GM03348 (cell line): ENCODE data around the gene ZNF18.

ENCODE experiments used
- DNase-seq: peaks from one replicate; pipeline ENCODE4 v3.0.0; 2012; ENCODE audit warnings: low spot score

ZNF18 gene, protein sequence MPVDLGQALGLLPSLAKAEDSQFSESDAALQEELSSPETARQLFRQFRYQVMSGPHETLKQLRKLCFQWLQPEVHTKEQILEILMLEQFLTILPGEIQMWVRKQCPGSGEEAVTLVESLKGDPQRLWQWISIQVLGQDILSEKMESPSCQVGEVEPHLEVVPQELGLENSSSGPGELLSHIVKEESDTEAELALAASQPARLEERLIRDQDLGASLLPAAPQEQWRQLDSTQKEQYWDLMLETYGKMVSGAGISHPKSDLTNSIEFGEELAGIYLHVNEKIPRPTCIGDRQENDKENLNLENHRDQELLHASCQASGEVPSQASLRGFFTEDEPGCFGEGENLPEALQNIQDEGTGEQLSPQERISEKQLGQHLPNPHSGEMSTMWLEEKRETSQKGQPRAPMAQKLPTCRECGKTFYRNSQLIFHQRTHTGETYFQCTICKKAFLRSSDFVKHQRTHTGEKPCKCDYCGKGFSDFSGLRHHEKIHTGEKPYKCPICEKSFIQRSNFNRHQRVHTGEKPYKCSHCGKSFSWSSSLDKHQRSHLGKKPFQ

DNA sequence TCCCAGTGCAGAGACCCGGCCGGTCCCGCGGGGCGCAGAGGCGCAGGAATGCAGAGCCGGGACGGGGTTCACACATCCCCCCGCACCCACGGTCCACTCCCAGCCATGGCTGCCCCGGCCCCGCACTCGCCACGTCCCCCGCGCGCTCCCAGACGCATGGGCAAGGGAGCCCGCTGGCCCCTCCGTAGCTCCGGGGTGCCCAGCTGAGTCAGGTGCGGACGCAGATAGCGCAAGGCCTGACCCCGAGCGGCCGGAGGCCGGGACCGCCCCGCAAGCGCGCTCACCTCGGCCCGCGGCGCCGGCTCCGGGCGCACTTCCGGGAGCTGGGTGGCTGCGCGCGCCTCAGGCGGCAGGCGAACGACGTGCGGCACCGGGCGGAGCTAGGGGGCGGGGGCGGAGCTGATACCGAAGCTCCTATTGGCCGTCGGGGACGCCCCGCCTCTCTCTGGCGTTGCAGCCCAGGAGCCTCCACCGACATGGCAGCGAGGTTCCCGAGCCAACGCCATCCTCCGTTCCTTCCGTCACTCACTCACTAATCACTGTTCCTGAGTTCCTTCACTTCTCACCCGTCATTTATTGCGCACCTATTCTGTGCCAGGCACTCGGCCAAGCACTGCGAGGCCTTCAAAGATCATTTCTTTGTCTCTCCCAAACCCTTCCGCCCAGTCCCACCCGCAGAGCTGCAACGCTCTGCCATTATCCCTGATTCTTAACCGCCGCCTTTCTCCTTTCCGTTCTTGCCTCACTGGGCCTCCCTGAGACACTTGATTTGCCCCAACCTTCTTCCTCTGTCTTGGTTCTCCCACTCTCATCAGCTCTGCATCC lies at the start of gene ZNF18:
TSS of gene ZNF18 (minus strand) at position 329 of the 825 bp plus-strand sequence. CDS start 4,646 bp downstream, outside the sequence.
- peak; percentile 100 for DNase-seq

DNA sequence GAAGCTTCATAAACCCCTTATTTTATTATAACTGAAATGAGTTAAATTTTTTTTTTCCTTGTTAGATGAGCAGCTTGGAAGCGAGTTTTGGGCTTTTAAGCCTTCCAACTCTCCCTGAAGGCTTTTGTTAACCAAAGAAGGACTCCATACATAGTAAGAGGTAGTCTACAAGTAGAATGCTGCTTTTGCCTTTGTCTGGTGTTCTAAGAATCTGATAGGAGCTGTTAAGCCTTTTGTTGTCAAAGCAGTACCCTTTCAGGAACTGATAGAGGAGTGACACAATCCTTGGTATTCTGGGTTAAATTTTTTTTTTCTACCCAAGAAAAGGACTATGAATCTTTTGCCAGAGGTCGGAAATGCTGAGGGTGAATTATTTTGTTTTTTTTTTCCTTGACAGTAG lies 49.5 kb upstream of the ZNF18 start:
- DNase-seq = no peak

DNA sequence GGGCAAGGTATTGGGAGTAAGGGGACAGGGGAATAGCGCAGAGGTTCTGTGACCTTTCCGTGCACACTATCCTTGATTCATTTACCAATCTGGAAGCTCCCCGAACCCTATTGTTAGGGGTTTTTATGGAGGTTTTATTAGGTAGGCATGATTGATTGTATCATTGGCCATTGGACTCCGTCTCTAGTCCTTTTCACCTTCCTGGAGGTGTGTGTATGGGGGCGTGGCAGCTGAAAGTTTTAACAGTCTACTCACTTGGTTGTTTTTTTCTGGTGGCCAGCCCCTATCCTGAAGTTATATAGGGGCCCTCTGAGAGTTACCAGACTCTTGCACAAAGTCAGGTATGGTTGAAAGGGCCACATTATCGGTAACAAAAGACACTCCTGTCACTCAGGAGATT lies 46.4 kb upstream of the ZNF18 start:
- DNase-seq = no peak

DNA sequence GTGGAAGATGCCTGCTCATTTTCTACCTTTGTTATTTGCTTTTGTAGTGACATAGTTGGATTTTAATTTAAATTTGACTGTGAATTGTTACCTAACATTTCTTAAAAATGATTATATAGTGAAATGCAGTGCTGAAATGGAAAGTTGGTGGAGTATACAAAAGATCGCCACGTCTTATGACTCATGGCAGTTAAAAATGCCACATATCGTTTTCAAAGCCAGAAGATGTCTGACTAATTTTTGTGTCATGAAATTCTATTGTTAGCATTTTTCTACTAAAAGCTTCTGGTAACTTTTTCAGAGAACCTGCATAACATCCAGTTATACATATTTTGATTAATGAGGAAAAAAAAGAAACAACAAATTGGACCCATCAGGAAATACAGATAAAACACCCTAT lies 44.0 kb upstream of the ZNF18 start:
- peak; percentile 74 for DNase-seq

DNA sequence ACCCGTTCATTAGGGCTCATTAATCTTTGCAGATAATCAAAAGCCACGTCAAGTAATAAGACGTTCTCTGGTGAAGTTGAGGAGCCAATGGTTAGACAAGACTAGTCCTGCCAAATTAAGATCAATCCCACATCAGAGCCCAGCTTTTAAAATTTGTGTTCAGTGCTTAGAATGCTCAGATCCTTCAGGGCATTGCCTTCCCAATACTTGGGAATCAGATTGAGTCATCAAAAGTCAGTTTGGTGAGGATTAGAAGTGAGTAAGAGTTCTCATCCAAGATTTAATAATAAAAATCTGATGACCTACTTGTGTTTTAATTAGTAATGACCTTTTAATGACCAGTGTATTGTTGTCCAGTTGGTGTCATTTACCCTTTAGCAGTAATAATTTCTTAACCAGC lies 43.2 kb upstream of the ZNF18 start:
- DNase-seq = no peak

DNA sequence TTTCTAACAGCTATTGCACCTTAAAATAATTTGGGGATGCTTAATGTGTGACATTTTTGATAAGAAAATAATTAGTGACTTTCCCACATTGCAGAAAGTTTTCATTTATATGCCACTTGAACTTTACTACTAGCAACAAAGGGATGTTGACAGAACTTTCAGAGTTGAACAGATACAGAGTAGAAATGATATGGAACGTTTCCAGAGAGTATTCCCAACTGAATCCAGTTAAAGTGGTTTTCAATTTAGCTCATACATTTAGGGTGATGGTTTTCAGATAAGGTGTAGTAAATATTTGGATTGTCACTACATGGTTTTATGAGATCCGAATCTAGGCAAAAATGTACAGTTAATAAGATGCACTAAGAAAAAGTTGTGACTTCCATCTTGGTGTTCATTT lies 40.7 kb upstream of the ZNF18 start:
- DNase-seq = no peak

DNA sequence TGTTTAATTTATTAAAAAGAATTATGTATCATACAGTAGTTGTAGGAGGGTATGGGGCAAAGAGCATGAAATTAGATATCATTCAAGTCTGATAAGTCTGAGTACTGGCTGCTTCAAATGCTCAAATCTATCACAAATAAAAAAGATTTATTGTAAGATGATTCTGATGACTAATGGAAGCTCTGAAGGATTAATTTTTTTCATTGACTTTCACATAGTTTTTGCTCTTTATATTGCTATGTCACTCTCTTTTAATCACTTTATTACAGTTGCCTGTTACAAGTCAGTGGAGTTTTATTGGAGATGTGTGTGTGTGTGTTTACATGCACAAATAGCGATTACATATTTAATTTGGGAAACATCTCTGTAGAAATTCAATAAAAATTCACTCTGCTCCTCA lies 38.4 kb upstream of the ZNF18 start:
- no peak for DNase-seq

DNA sequence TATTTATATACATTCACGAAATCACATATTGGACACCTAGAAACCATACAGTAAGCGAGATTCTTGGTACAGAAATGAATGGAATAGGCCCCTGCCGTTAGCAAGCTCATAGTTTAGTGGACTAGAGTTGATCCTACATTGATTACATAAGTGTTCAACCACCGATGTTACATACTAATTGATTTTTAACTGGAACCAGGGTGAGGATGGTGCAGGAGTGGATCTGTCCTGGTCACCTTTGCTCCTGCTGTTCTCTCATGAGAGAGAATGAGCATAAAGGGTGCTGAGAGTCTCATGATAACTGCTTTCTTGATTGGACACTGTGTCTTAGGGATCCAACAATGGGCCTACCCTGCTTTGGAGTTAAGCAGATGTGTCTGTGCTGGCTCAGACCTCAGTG lies 37.3 kb upstream of the ZNF18 start:
- no peak for DNase-seq

DNA sequence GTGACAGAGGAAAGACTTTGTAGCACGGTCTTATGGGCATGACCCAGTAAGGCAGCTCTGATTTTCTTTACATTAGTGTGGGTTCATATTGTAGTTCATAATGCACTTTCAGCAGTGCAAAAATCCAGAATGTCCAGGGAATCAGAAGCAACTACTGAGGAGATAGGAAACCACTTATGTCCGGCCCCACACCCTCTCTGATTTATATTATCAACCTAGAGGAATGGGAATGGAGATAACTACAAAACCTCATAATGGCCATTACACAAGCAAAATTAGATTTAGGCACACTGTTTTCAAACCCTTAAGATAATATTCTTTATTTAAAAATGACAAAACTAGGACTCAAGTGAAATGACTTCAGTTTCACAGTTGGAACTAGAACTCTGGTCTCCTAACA lies 31.3 kb upstream of the ZNF18 start:
- no peak for DNase-seq

DNA sequence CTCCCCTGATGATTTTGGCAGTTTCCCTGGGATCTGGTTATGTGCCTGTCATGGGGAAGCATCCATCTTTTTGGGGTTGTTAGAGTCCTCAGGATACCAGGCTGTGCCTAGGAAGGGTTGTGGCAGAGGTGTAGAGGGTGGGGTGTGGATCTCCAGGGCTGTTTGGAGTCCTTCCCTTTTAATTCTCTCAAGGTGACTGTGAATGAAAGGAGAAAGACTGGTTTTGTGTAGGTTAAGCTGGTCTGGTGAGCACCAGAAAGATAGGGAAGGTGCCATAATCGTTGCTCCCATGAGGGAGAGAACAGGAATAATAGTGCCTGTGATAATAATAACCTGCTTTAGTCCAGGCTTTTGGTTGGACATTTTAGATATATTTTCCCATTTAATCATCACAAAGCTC lies 30.4 kb upstream of the ZNF18 start:
- DNase-seq = no peak

DNA sequence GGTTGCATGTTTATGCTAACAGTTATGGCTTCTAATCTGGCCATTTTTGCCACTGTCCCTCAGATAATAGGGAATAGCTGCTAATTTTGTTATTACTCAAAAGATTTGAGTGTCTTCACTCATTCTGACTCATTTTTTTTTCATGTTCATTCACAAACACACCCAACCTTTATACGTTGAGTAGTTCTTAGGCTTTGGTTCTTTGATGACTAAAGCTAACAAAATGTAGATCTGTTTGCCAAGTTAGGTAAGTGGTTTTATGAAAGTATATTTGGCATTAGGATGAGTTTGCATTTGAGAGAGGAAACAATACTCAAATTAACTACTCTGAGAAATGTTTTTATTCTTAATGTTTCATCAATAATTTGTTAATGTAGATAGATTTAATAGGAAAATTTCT lies 27.1 kb upstream of the ZNF18 start:
- DNase-seq = peak; percentile 14

DNA sequence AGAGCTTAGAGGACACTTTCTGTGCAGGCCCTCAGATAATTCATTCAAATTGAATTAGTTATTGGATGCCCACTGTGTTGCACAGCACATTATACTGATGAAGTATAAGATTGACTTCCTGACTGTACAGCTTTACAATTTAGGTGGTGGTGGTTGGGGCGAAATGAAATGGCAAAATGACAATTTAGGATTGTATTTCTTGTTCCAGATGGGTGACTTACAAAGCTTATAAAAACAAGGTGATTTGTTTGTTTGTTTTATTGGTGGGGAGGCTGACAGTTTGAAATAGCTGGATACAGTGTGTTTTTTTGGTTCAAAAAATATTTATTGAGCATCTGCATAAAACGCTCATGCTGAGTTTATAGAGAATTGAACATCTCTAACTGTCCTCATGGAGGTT lies 25.0 kb upstream of the ZNF18 start:
- no peak for DNase-seq

DNA sequence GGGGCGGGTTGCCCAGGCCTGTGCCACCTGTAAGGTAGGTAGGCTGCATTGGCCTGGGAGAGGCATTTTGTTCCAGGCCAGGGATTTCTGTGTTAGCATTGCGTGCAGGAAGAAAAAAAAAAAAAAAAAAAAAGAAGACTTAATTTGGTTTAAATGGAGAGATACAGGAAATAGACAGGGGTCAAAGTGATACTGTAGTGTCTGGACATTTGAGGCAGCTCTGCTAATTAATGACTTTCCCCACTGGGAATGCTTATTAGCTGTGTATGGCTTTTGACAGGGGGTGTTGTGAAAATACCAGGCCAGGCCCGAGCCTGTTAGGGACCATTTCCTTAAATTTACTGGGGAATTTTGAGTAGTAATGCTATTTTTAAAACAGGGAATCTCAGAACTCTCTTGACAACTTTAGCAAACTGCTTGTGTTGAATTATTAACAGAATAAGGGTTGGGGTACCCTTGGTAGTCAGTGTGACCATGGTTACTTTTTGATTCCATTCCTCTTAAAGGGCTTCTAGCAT lies 24.4 kb upstream of the ZNF18 start:
- peak; percentile 10 for DNase-seq

DNA sequence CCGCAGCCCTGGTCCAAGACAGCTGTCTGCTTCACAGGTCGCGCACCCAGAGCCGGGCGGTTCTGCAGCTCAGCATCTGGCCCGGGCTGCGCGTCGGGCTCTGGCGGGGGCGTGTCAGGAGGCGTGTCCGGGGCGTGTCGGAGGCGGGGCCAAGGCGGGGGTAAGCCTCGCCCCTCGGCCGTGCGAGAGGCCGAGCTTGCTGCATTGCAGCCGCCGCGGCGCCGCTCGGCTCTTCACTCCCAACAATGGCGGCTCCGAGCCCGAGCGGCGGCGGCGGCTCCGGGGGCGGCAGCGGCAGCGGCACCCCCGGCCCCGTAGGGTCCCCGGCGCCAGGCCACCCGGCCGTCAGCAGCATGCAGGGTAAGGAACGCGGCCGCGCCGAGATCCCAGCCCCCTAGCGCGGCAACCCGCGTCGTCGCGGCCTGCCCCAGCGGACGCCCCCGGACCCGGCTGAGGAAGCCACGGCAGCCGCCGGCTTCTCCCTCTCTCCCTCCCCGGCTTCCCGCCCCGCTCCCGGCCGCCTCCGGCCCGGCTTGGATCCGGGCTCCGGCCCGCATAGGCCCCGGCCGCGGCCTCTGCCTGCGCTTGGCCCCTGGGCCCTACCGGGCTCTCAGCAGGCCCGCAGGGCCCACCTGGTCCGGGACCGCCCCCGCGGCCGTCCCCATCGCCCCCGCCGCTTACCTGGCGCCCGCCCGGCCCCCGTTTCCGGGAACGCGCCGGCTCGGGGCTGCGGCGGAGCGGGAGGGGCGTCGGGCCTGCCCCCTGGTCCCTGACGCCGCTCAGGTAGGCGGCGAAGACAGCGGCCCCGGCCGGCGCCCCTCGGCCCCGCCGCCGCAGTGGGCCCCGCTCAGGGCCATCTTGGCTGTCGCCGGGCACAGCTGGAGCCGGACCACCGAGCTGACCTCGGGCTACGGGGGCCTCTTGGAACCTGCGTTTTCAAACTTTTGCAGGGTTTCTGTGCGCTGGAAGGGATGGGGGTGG lies 23.7 kb upstream of the ZNF18 start, which contains the start of gene MAP2K4:
TSS of gene MAP2K4 (plus strand) at position 236 of the 981 bp plus-strand sequence. CDS start at position 246, 10 bp downstream.
- peak; percentile 99 for DNase-seq

DNA sequence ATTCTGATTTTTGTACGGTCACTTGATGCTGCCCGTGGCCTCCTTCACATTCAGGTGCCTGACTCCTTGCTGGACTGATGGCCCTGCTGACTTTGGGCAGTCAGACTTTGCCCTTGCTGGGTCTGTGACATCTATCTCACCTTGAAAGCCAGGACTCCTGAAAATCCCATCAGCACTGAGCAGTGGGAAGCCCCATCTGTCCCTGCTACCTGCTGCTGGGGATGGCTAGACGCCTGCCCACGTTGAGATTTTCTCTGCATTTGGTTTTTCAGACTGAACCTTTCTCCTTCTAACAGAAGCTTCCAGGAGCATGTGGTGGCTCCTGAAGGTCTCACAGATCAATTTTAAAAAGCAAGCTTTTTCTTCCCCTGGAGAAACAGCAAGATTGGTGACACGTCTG lies 10.2 kb upstream of the ZNF18 start:
- no peak for DNase-seq

DNA sequence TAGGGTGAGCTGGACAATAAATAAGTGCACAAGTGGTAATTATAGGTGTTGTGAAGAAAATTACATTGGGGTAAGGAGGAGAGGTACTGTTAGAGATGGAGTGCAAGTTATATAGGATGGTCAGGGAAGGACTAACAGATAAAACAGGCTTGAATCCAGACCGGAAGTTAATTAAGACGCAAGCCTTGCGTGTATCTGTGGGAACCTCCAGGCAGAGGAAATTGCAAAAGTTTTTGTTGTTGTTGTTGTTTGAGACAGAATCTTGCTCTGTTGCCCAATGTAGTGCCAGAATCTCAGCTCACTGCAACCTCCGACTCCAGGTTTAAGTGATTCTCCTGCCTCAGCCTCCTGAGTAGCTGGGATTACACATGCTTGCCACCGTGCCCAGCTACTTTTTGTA lies 2.4 kb upstream of the ZNF18 start:
- DNase-seq = no peak

DNA sequence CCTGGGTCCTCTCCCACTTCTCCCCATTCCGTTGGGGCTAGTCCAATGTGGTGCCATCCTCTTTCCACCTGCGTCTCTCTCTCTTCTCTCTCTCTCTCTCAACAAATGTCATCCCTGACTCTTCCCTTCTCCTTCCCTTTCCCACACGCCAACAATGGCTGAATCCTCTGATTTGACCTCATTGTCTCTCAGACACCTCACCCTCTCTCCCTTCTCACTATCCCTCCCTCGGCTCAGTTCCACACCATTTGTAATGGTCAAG lies 628 bp upstream of the ZNF18 start:
- no peak for DNase-seq

DNA sequence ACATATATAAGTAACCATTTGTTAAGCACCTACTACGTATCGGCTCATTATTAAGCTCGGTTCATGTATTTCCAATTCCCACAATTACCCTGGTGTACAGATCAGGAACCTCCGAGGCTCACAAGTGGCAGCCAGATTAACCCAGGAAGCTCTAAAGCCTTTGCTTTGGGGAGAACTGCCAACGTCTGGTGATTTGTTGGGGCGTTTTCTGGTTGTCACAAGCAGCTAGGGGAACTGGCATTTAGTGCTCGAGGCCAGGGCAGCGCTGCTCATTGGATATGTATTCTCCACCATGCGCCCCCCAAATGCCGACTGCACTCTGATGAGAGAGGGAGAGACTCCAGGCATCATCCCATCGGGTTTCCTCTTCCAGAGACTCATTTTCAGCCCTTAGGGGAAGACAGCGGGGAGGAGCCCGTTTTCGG lies 541 bp downstream of the ZNF18 start:
- no peak for DNase-seq

DNA sequence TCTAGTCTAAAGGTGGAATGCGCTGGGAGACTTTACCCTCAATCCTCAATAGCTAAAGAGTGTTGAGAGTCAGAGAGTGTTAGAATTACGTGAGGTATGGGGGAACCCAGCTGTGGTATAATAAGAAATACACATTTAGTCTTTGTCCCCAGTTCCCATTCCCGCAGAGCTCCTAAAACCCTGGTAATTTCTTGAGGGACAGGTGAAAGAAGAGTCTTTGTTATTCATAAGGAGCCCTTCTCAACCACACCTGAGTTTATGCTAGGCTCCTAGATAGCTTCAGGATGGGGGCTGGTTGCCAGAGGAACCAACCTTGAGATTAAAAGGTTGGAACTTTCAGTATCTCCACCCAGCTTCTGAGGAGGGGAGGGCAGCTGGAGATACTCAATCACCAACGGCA lies 5.8 kb downstream of the ZNF18 start:
- no peak for DNase-seq

DNA sequence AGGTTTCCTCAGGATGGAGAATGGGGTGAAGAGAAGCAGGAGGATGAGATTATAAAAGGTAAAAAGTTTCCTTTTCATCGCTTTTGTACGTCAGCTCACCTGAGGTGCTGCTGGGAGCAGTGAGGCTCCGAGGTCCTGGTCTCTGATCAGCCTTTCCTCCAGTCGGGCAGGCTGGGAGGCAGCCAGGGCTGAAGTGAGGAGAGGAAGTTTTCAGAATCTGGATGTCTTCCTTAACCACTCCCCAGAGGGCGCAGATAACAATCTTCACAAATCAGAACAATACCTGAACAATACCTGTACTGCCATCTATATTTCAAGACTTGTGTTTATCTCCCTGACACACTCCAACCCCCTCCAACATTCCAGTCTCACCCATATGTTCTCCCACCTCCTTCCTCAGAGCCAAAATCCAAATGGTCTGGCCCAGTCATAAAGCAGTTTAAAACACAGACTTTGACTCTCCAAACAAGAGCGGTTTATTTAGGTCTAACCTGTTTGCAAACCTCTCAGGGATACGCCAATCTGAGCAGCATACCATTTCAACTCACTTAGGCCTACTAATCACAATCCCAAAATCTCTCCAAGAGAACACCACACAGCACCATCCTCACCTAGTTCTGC lies 6.8 kb downstream of the ZNF18 start:
- no peak for DNase-seq

DNA sequence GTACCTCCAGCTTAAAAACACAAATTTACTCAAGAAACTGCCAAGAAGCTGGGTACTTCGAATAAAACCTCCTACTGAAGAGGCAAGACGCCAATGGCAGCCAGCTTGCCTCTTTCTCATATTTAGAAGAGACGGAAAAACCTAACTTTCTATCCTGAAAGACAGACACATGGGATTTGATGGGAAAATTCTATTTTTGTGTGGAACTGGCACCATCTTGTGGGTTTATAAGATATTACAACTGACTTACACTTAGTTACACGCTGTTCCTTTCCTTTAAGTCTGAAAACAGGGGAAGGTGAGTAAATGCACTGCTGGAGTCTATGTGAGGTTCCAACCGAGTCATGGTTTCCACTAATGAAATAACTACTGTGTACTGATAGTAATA lies 10.3 kb downstream of the ZNF18 start:
- peak; percentile 62 for DNase-seq
